Measurements from ENCODE around the gene MOBP. TPM values are rescaled to one million over a fixed set of nuclear protein-coding genes. Genes with fewer than 3 reads are reported as not detected.
"Not testable (repeated sequence)": the region's sequence is repeated elsewhere in the genome, so short reads cannot be mapped to it uniquely, and the experiment has no call there.

Gene MOBP, protein sequence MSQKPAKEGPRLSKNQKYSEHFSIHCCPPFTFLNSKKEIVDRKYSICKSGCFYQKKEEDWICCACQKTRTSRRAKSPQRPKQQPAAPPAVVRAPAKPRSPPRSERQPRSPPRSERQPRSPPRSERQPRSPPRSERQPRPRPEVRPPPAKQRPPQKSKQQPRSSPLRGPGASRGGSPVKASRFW
- total RNA-seq = not detected

GRCh38 chr3:39467394-39468107 is at the start of gene MOBP:
MOBP (plus strand) TSS chr3:39467680; CDS start chr3:39502070, 34,390 bp downstream.
- Mint-ChIP-seq H3K27me3 (peaks cover 15 to 39% of the 10 kb centered on the region in 2 donors), H3K9me3 (no peaks in the 10 kb centered on the region), H3K4me1 (ENCODE audit: low read depth in 2 of 2) (no peaks in the 10 kb centered on the region), H3K4me3 (no peak within 1 kb of the TSS), H3K36me3 (no peaks in the 10 kb centered on the region), H3K27ac (no peak within 1 kb of the TSS)
- no peak for ATAC-seq
- DNase-seq (ENCODE audit: low spot score) = no peak

- ATAC-seq; H3K4me3 Mint-ChIP-seq; H3K27me3 Mint-ChIP-seq; H3K4me1 Mint-ChIP-seq (ENCODE audit: low read depth in 2 of 2); H3K27ac Mint-ChIP-seq; H3K9me3 Mint-ChIP-seq; DNase-seq (ENCODE audit: low spot score); H3K36me3 Mint-ChIP-seq: not testable (repeated sequence)
Observed at GRCh38 chr3:39418556-39419225, 48.8 kb upstream of the MOBP start.

- Mint-ChIP-seq H3K4me3 (no peak overlapping the region), H3K27ac (no peak overlapping the region), H3K9me3 (no peaks in the 10 kb centered on the region), H3K27me3 (peaks cover 0 to 4% of the 10 kb centered on the region in 2 donors), H3K36me3 (peaks cover 2% of the 10 kb centered on the region), H3K4me1 (ENCODE audit: low read depth in 2 of 2) (peaks cover 0 to 6% of the 10 kb centered on the region in 2 donors)
- ATAC-seq (no peak), DNase-seq (ENCODE audit: low spot score) (no peak)
Observed at GRCh38 chr3:39419742-39420315, 47.7 kb upstream of the MOBP start.

- Mint-ChIP-seq H3K9me3 (no peaks in the 10 kb centered on the region), H3K36me3 (no peaks in the 10 kb centered on the region), H3K27ac (no peak overlapping the region), H3K4me1 (ENCODE audit: low read depth in 2 of 2) (peaks cover 0 to 4% of the 10 kb centered on the region in 2 donors), H3K4me3 (no peak overlapping the region), H3K27me3 (peaks cover 0 to 4% of the 10 kb centered on the region in 2 donors)
- ATAC-seq (peak in 1 of 2 donors; percentile 29), DNase-seq (ENCODE audit: low spot score) (no peak)
Observed at GRCh38 chr3:39420543-39420942, 46.9 kb upstream of the MOBP start.

DNA sequence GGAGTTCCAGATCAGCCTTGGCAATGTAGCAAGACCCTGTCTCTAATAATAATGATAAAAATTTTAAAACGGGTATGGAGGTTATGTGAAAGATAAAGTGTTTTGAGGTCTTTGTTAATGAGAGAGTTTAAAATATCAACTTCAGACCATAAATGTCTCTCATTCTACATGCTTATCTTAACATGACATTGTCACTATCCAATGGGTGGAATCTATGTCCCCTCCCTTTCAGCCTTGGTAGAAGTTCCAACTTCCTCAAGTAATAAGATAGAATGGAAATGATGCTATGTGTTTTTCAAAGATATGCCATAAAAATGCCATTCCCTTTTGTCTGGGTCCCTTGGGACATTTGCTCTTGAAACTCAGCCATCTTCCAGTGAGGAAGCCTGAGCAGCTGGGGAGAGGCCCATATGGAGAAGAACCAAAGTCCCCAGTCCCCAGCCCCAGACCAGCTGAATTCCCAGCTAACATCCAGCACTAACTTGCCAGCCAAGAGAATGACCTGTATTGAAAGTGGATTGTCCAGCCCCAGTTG is 44.0 kb upstream of the MOBP start:
- no peak overlapping the region for H3K27ac Mint-ChIP-seq

GRCh38 chr3:39426312-39426711 is 41.2 kb upstream of the MOBP start:
- H3K4me3 Mint-ChIP-seq = no peak overlapping the region
- no peak overlapping the region for H3K27ac Mint-ChIP-seq
- H3K4me1 Mint-ChIP-seq (ENCODE audit: low read depth in 2 of 2) = no peaks in the 10 kb centered on the region
- DNase-seq (ENCODE audit: low spot score) (no peak), ATAC-seq (no peak)
- no peaks in the 10 kb centered on the region for H3K9me3 Mint-ChIP-seq
- peaks cover 9 to 17% of the 10 kb centered on the region in 2 donors for H3K27me3 Mint-ChIP-seq
- H3K36me3 Mint-ChIP-seq = no peaks in the 10 kb centered on the region

More for the DNA sequence above, 44.0 kb upstream of the MOBP start:
- Mint-ChIP-seq H3K9me3 (no peaks in the 10 kb centered on the region), H3K27me3 (no peaks in the 10 kb centered on the region), H3K4me1 (ENCODE audit: low read depth in 2 of 2) (no peaks in the 10 kb centered on the region), H3K4me3 (no peak overlapping the region), H3K36me3 (no peaks in the 10 kb centered on the region)
- DNase-seq (ENCODE audit: low spot score) = no peak
- ATAC-seq = no peak

- Mint-ChIP-seq H3K27me3 (peaks cover 9 to 17% of the 10 kb centered on the region in 2 donors), H3K27ac (no peak overlapping the region), H3K4me1 (ENCODE audit: low read depth in 2 of 2) (no peaks in the 10 kb centered on the region)
Observed at GRCh38 chr3:39427506-39427905, 40.0 kb upstream of the MOBP start.

DNA sequence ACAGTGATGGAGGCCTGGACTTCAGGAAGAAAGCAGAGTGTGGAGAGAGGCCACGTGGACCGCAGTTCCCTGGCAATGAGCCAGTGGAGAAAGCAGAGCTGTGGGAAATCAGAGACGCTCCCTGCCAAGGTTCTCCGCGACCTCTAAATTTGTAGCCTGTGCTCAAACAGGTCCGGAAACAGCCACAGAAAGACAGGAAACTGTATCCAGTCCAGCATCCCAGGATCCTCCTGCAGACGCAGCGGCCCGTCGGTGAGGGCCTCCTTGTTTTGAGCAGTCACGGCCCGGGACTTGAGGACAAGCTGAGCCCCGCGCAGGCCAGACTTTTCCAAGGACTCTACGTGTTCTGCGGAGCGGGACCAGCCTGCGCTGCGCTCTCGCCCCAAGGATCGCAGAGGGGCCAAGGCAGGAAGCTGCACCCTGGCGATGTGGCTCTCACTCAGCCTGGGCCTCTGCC is 38.7 kb upstream of the MOBP start:
- peaks cover 9 to 17% of the 10 kb centered on the region in 2 donors for H3K27me3 Mint-ChIP-seq
- H3K36me3 Mint-ChIP-seq = no peaks in the 10 kb centered on the region
- ATAC-seq (no peak), DNase-seq (ENCODE audit: low spot score) (no peak)
- H3K9me3 Mint-ChIP-seq = no peaks in the 10 kb centered on the region
- H3K4me3 Mint-ChIP-seq = no peak overlapping the region
- H3K4me1 Mint-ChIP-seq (ENCODE audit: low read depth in 2 of 2) = no peaks in the 10 kb centered on the region
- H3K27ac Mint-ChIP-seq = no peak overlapping the region

More at GRCh38 chr3:39427506-39427905, 40.0 kb upstream of the MOBP start:
- DNase-seq (ENCODE audit: low spot score) = no peak
- Mint-ChIP-seq H3K9me3 (no peaks in the 10 kb centered on the region), H3K36me3 (no peaks in the 10 kb centered on the region), H3K4me3 (no peak overlapping the region)
- ATAC-seq = no peak

- Mint-ChIP-seq H3K4me3 (no peak overlapping the region), H3K36me3 (no peaks in the 10 kb centered on the region), H3K9me3 (no peaks in the 10 kb centered on the region), H3K4me1 (ENCODE audit: low read depth in 2 of 2) (no peaks in the 10 kb centered on the region), H3K27ac (no peak overlapping the region), H3K27me3 (peaks cover 9 to 17% of the 10 kb centered on the region in 2 donors)
- DNase-seq (ENCODE audit: low spot score) (no peak), ATAC-seq (no peak)
Observed at GRCh38 chr3:39429466-39429865, 38.0 kb upstream of the MOBP start.

DNA sequence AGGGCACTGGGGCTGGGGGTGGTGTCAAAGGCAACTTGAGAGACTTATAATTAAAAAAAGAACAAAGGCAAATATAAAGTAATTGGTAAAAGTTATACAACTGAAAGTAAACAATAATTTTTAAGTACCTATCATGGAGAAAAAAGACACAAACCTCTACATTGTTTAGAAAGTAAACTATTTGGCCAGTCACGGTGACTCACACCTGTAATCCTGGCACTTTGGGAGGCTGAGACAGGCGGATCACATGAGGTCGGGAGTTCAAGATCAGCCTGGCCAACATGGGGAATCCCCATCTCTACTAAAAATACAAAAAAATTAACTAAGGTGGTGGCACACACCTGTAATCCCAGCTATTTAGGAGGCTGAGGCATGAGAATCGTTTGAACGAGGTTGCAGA is 35.1 kb upstream of the MOBP start:
- DNase-seq (ENCODE audit: low spot score) (no peak), ATAC-seq (no peak)
- Mint-ChIP-seq H3K9me3 (no peaks in the 10 kb centered on the region), H3K36me3 (no peaks in the 10 kb centered on the region), H3K4me1 (ENCODE audit: low read depth in 2 of 2) (no peaks in the 10 kb centered on the region), H3K27ac (no peak overlapping the region), H3K4me3 (no peak overlapping the region), H3K27me3 (peaks cover 9 to 17% of the 10 kb centered on the region in 2 donors)

DNA sequence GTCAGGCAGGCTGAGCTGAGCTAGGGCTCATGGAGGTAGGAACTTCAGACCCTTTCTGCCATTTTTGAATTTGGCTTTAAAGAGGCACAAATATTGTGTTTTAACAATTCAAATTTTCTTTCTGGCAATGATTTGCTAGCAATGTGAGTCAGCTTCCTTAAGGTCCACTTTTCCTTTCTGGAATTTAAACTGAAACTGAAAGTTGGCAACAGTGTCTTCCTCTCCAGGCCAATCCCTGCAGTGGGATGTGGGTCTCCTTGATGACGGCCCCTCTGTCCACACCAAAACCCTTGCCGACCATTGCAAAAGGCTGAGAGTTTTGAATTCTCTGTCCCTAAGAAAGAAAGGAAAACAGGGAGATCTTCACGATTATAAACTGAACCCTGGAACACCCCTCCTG is 33.8 kb upstream of the MOBP start:
- Mint-ChIP-seq H3K9me3 (no peaks in the 10 kb centered on the region), H3K4me1 (ENCODE audit: low read depth in 2 of 2) (no peaks in the 10 kb centered on the region), H3K36me3 (no peaks in the 10 kb centered on the region), H3K4me3 (no peak overlapping the region), H3K27ac (no peak overlapping the region), H3K27me3 (peaks cover 9 to 17% of the 10 kb centered on the region in 2 donors)
- DNase-seq (ENCODE audit: low spot score) (no peak), ATAC-seq (no peak)

DNA sequence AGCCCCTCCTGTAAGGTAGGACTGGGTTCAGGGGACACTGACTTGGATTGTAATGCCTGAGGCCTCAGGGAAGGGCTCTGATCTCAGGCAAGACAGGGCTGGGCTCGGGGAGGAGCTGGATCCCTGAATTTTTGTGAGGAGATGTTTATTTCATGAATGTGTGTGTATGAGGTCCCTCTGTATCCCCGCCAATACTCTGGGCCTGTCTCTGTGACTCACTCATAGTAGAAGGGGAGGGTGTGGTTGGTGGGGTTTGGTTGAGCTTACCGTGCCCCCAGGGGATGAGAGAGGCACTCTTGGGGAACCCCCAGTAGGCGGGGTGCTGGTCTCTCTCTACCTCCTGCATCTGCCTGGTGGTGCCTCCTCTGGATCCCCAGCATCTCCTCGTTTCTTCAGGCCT is 32.9 kb upstream of the MOBP start:
- H3K4me3 Mint-ChIP-seq = no peak overlapping the region
- no peak for DNase-seq (ENCODE audit: low spot score)

DNA sequence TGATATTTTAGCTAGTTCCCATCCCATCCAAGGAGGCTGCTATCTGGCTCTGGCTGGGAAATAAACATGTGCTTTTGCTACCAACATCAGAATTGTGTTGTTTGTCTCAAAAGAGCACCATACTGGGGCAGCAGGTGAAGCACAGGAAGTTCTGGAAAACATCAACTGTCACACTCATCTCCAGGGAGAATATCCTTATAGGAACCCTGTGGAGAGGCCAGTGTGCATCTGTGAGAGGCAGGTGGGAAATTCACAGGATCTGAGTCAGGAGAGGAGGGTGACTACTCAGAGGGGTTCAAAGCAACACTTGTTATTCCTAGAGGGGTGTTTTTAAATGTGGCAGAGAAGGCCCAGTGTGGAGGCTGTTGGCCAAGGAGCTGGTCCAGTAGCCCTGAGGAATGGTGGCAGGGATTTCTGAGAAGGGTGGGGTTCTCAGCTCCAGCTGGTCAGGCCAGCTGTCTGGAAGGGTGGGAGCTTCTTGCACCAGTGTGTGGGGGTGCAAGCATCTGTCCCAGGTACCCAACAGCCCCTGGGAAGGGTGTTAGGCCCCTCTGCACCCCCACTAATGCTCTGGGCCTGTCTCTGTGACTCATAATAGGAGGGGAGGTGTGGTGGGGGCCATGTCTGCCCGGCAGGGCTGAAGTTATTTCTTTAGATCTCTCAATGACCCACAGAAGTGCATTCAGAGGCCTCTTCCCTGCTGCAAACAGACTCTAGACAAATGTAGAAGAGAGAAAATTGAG is 32.3 kb upstream of the MOBP start:
- ATAC-seq = peak in 1 of 2 donors; percentile 28
- H3K36me3 Mint-ChIP-seq = no peaks in the 10 kb centered on the region
- DNase-seq (ENCODE audit: low spot score) = no peak
- peaks cover 7 to 9% of the 10 kb centered on the region in 2 donors for H3K27me3 Mint-ChIP-seq
- no peaks in the 10 kb centered on the region for H3K9me3 Mint-ChIP-seq
- H3K27ac Mint-ChIP-seq = no peak overlapping the region
- no peak overlapping the region for H3K4me3 Mint-ChIP-seq
- H3K4me1 Mint-ChIP-seq (ENCODE audit: low read depth in 2 of 2) = no peaks in the 10 kb centered on the region

More for the DNA sequence above, 32.9 kb upstream of the MOBP start:
- no peaks in the 10 kb centered on the region for H3K4me1 Mint-ChIP-seq (ENCODE audit: low read depth in 2 of 2)
- ATAC-seq = peak; percentile 15 to 44
- peaks cover 9 to 15% of the 10 kb centered on the region in 2 donors for H3K27me3 Mint-ChIP-seq
- H3K9me3 Mint-ChIP-seq = no peaks in the 10 kb centered on the region
- H3K36me3 Mint-ChIP-seq = no peaks in the 10 kb centered on the region
- no peak overlapping the region for H3K27ac Mint-ChIP-seq

All from natural killer cell treated with Interleukin-12 subunit alpha and Interleukin-12 subunit beta and Interleukin-15 and Interleukin-18, amount 100 ng/mL, for 72 hours (primary cell).